Nephron progenitor cell (in vitro differentiated cells): Measurements from ENCODE around the gene CUBN.

Experiments
- DNase-seq: peaks from one replicate; pipeline ENCODE4 v3.0.0; 2021
- H3K27ac Mint-ChIP-seq: 2 replicates; pipeline ENCODE4 v1.8.0; 2021; ENCODE audit warnings: mild to moderate bottlenecking, moderate library complexity, mixed read lengths
- H3K27me3 Mint-ChIP-seq: 2 replicates; pipeline ENCODE4 v1.8.0; 2021; ENCODE audit warnings: mild to moderate bottlenecking, low read depth, mixed read lengths; ENCODE audit not compliant: poor library complexity
- H3K36me3 Mint-ChIP-seq: 2 replicates; pipeline ENCODE4 v1.8.0; 2021; ENCODE audit warnings: low read depth, mixed read lengths
- H3K4me1 Mint-ChIP-seq: 2 replicates; pipeline ENCODE4 v1.8.0; 2021; ENCODE audit warnings: mixed read lengths
- H3K4me3 Mint-ChIP-seq: 2 replicates; pipeline ENCODE4 v1.8.0; 2021; ENCODE audit warnings: mild to moderate bottlenecking, moderate library complexity, mixed read lengths
- H3K9me3 Mint-ChIP-seq: 2 replicates; pipeline ENCODE4 v1.8.0; 2021; ENCODE audit warnings: mild to moderate bottlenecking, moderate library complexity, mixed read lengths
- TF ChIP-seq, protein P1 (sequence below): fragments of 200-600 bp; sonication (generic); IDR thresholded peaks from 2 replicates; pipeline ENCODE4 v1.5.0; 2021; ENCODE audit warnings: antibody characterized with exemption

Gene CUBN

GRCh38 chr10:17157024-17157423, 27.4 kb upstream of the CUBN start:
- no peaks in the 10 kb centered on the region for H3K36me3 Mint-ChIP-seq
- no peak for DNase-seq
- TF ChIP-seq, protein P1, sequence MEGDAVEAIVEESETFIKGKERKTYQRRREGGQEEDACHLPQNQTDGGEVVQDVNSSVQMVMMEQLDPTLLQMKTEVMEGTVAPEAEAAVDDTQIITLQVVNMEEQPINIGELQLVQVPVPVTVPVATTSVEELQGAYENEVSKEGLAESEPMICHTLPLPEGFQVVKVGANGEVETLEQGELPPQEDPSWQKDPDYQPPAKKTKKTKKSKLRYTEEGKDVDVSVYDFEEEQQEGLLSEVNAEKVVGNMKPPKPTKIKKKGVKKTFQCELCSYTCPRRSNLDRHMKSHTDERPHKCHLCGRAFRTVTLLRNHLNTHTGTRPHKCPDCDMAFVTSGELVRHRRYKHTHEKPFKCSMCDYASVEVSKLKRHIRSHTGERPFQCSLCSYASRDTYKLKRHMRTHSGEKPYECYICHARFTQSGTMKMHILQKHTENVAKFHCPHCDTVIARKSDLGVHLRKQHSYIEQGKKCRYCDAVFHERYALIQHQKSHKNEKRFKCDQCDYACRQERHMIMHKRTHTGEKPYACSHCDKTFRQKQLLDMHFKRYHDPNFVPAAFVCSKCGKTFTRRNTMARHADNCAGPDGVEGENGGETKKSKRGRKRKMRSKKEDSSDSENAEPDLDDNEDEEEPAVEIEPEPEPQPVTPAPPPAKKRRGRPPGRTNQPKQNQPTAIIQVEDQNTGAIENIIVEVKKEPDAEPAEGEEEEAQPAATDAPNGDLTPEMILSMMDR, result no peak
- H3K27me3 Mint-ChIP-seq, result no peaks in the 10 kb centered on the region
- peaks cover 21% of the 10 kb centered on the region for H3K4me1 Mint-ChIP-seq
- no peak overlapping the region for H3K27ac Mint-ChIP-seq
- H3K4me3 Mint-ChIP-seq, result no peak overlapping the region
- no peaks in the 10 kb centered on the region for H3K9me3 Mint-ChIP-seq

DNA sequence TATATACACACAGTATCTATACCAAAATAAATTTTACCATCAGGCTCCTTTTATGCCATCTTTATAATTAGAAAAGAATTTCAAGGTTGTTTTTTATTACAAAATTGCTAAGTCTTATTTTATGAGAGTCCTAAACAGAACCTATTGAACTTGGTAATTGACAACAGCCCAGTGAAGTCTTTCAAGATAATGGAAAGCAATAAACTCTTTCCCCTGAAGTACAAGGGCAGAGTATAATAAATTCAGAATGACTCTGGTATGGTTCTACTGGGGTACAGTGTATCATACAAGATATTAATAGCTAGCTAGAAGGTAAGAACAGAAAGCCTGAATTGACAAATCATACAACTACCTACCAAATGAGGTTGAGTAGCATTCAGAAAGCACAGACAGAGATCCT, 26.2 kb upstream of the CUBN start:
- no peaks in the 10 kb centered on the region for H3K36me3 Mint-ChIP-seq
- no peak overlapping the region for H3K27ac Mint-ChIP-seq
- H3K27me3 Mint-ChIP-seq, result no peaks in the 10 kb centered on the region
- no peaks in the 10 kb centered on the region for H3K9me3 Mint-ChIP-seq
- TF ChIP-seq, protein P1, result no peak
- no peak overlapping the region for H3K4me3 Mint-ChIP-seq
- peaks cover 25% of the 10 kb centered on the region for H3K4me1 Mint-ChIP-seq
- no peak for DNase-seq

DNA sequence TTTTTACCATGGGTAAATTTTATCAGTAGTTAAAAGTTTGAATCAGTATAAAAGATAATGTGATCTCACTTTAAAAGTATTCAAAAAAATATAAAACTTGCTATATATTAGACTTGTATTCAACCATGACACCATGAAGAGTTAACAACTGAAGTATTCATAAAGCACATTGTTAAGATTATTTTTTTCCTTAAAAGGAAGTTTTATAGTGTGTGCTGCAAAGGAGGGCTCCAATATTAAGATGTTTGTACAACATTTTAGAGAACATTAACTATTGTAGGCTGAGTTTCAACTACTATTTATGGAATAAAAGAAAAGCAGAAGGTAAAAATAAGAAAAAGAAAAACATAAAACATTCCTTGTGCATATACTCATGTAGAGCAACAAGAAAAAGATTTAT, 24.5 kb upstream of the CUBN start:
- no peak for DNase-seq
- no peaks in the 10 kb centered on the region for H3K36me3 Mint-ChIP-seq
- H3K4me1 Mint-ChIP-seq, result peaks cover 38% of the 10 kb centered on the region
- H3K27ac Mint-ChIP-seq, result no peak overlapping the region
- H3K4me3 Mint-ChIP-seq, result no peak overlapping the region
- TF ChIP-seq, protein P1, result no peak
- no peaks in the 10 kb centered on the region for H3K27me3 Mint-ChIP-seq
- H3K9me3 Mint-ChIP-seq, result no peaks in the 10 kb centered on the region

DNA sequence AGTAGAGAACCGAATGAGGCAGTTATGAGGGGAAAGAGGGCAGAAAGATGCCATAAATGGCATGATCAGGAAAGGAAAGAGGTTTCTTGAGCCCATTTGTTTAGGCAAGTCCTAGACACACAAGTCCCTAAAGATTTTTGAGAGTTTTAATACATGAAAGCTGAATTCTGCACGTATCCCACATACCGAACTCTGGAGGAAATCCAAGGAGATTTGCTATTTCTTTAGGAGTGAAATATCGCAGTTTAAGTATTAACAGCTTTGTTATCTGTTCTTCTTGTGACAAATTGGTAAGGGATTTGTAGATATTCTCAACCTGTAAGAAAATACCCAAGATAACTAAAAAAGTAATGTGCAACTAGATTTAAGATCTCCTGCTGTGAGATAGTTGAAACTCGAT, 23.7 kb upstream of the CUBN start:
- Mint-ChIP-seq H3K4me1 (peaks cover 40% of the 10 kb centered on the region), H3K9me3 (no peaks in the 10 kb centered on the region), H3K36me3 (no peaks in the 10 kb centered on the region), H3K4me3 (no peak overlapping the region), H3K27me3 (no peaks in the 10 kb centered on the region), H3K27ac (no peak overlapping the region)
- TF ChIP-seq, protein P1, result no peak
- no peak for DNase-seq

- Mint-ChIP-seq H3K27ac (no peak overlapping the region), H3K9me3 (no peaks in the 10 kb centered on the region), H3K4me3 (no peak overlapping the region), H3K27me3 (no peaks in the 10 kb centered on the region), H3K36me3 (no peaks in the 10 kb centered on the region), H3K4me1 (peaks cover 51% of the 10 kb centered on the region)
- DNase-seq, result no peak
- TF ChIP-seq, protein P1, result no peak
Measured at GRCh38 chr10:17151716-17152115, 22.1 kb upstream of the CUBN start.

DNA sequence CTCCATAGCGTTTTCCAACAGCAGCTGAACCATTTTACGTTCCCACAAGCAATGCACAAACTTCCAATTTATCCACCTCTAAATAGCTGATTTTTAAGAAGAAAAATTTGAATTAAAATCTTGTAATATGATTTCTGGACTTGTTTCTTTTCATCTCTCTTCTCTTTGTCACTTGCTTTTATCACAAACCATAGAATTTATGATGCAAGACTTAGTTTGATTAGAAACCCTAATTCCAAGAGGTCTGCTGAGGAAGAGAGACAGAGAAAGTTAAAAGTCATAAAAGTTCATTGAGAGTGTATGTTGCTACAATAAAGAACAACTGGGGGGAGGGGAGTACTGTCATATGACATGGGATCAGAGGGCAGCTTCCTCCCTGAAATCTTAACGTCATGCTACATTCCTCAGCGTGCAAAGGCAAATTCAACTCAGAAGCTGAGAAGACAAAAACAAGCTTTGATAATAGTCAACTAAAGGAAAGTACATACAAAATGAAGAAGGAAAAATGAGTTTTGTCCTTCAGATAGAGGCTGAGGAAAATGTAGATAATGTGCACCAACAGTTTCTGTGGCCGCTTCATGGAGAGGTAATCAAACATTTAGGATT, 18.4 kb upstream of the CUBN start:
- TF ChIP-seq, protein P1, result no peak
- H3K4me3 Mint-ChIP-seq, result peak overlapping the region; percentile 56
- no peaks in the 10 kb centered on the region for H3K36me3 Mint-ChIP-seq
- peak overlapping the region; percentile 63 for H3K27ac Mint-ChIP-seq
- no peaks in the 10 kb centered on the region for H3K27me3 Mint-ChIP-seq
- H3K9me3 Mint-ChIP-seq, result no peaks in the 10 kb centered on the region
- peaks cover 46% of the 10 kb centered on the region for H3K4me1 Mint-ChIP-seq
- peak; percentile 16 for DNase-seq
